Stimulated activated naive CD8-positive, alpha-beta T cell treated with anti-CD3 and anti-CD28 coated beads, Interleukin-15, Interleukin-2, amounts not matched to agents 100 U/mL and 50 U/mL, for 24 hours (primary cell): Measurements from ENCODE around the gene LRRC1.
"Not testable (repeated sequence)": the region's sequence is repeated elsewhere in the genome, so short reads cannot be mapped to it uniquely, and the experiment has no call there.

Experiments used
- ATAC-seq: fragments of 150-1000 bp; cut with Tn5 transposase; one replicate; pipeline ENCODE4 v1.10.0; 2021
- DNase-seq: peaks from one replicate; pipeline ENCODE4 v3.0.0; 2021

LRRC1 gene

DNA sequence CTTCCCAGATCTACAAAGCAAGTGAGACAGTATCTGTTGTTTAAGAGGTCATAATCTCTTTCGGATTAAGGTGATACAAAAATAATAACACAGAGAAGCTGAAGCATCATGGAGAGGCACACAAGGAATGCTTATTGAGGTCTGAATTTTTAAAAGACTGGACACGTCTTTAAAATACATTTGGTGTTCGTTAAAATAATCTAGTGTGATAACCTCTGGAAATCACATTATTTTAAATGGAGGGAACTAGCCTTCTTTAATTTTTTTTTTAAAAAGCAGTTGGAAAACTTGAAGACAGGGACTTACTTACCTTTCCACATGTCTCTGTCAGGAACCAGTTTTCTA, 1.9 kb upstream of the LRRC1 start:
- ATAC-seq (no peak), DNase-seq (no peak)

DNA sequence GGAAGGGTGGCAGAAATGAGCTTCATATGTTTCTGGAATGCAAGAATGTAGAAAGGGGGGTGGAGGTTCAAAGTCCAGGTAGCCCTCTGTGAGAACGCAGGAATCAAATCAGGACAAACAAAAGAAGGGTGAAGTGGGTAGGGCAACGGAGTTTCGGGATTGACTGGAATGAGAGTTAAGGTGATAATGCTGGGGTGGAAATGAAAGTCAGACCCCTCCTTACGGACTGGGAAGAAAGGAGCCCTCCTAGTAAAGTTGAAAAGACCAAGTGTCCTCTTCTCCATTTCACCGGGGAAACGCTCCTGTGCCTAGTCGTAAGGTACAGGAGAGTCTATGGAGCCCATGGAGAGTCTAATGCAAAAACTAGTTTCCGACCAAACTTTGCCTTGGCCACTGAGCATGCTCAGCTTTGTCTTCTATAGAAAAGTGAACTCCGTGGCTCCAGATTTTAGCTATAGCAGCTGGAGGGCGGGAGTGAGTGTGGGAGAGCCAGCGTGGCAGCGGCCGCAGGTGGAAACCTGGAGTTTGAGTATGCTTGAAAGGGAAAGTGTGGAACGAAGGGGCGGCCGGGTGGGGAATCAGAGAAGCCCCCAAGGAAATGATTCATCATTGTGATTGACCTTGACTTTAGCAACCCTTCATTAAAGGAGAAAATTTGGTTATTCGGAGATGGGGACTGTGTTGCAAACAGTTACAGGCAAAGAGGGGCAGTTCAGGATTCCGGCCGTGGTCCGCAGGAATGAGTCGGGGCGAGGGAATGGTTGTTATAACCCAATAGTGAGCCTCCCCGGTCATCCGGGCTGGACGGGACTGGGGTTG, 1.3 kb upstream of the LRRC1 start:
- peak; percentile 25 for ATAC-seq
- DNase-seq, result peak; percentile 44

DNA sequence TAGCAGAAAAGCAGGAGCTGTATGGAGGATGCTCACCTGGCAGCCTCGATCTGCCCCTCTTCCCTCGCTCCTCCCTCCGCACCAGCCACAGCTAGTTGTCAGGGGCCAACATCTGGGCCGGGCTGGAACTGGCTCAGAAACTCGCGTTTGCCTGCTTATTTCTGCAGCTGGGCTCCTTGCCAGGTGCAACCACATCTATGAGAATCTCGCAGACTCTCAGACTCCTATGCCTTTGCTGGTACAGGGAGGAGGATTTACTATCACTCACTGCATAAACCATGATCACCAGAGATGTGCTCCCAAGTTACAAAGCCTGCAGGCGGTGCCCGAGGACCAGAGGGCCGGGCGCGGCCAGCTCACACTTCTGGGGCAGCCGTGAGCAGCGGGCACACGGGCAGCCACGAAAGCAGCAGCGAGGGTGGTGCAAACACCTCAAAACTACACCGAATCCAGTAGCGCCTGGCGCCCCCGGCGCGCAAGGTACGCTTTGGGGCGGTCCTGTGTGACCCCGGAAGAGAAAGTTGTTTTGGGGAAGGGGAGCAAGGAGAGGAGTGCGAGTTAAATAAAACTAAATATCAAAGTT, 577 bp upstream of the LRRC1 start:
- DNase-seq, result peak; percentile 58
- ATAC-seq, result peak; percentile 59

DNA sequence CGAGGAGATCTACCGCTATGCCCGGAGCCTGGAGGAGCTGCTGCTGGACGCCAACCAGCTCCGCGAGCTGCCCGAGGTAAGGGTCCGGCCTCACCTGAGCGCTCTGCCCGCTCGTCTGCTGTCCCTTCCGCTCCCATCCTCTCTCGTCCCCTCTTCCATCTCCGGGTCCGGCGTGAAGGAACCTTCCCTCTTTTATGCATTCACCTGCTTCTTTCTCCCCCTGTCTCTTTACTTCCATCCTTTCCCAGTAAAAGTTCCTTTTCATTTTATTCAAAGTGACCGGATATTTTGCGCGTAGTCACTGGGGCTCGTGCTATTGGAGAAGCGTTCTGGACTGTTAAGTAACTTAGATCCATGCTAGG, 516 bp downstream of the LRRC1 start:
- no peak for DNase-seq
- ATAC-seq, result no peak

DNA sequence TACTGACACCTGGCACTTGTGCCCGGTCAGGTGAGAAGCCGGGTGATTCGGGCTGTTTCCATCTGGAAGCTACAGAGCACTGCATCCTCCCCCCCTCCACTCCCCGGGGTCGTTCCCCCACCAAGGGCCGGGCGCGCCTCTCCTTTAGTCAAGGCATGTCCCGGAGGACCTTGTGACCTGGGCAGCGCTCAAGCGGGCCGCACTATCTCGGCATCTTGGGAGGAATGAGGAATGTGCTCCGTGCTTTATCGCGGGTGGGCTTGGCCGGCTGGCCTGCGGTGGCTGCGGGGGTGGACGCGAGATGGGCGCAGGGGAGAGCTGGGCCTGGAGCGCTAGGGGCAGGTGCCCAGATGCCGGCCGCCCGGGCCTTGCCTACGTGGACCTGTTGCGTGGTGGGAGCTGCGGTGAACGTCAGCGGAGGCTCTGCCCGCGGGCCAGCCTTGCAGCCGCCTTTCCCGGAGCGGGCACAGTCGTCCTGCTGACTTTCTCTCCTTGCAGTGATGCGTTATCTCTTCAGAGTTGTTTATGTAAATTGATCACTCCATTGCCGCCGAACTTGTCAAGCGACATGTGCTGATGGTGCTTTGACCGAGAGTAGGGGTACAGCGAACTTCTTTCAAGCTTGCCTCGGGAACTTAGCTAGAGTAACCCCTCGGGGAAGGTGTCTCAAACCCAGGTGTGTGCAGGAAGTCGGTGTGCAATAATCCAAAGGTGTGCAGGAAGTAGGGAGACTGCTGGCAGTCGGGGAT, 1.1 kb downstream of the LRRC1 start:
- no peak for ATAC-seq
- DNase-seq, result peak; percentile 16

DNA sequence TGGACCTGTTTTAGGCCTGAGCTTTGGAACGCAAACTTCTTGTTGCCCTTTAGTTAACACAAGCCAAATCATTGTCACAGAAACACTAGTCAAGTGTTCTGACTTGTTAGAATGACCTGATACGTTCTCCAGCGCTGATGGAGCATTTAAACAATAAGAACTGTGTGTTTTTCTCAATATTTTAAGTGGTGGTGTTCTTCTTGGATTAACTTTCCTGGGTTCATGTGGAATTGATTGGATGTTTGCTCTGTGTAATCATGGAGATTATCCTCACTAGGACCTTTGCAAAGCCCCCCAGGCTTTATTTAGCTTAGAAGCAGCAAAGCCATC, 1.6 kb downstream of the LRRC1 start:
- no peak for ATAC-seq
- no peak for DNase-seq

GRCh38 chr6:53796791-53797190, 2.0 kb downstream of the LRRC1 start:
- DNase-seq (no peak), ATAC-seq (no peak)

DNA sequence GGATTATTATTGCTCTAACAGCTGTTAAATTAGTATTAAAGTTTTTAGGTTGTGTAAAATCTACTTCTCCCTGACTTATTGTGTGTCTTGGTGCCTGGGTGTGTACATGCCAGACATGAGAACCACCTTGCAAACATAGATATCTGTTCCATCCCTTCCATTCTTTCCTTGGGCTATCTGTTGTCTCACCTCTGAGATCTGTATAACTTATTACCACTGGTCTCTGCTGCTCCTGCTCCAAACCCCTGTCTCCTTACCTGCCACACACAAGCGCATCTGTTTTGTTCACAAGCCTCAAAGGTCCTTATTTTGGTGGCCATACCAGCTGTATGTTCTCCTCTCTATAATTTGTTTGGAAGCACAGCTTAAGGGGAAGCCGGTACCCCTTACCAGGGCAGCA, 2.5 kb downstream of the LRRC1 start:
- DNase-seq (no peak), ATAC-seq (no peak)

DNA sequence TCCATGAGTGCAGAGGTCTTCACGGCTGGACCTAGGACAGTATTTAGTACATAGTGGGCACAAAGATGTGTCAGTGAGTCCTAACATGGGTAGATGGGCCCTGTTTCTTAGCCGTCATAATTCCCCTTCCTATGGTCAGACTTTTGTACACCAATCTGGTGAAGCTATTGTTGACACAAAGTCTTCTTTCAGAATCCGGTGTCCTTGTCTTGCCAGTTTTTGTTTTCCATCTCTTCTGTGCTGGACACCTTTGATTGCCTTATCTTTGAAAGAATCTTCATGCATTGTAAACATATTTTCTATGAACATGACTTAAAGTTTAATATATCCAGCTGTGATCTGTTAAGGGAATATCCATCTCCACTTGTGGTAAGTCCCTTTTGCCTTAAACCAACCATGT, 4.5 kb downstream of the LRRC1 start:
- no peak for ATAC-seq
- DNase-seq, result no peak

DNA sequence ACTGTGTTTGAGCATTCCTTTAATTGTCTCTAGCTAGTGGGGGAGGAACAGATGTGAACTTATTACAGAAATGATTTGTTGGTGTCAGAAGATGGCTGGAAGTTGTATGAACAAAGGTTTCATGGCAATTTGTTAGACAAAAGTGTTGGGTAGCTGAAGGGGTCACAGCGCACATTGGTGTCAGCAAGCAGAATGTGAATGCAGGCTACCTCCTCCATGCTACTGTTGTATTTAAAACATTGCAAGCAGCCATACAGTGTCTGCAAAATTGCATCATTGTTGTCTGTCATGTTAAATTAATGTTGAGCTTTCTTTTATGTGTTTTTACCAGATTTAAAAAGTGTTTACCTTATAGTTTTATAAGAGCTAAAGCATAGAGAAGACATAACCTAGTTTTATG, 6.2 kb downstream of the LRRC1 start:
- no peak for DNase-seq
- no peak for ATAC-seq

DNA sequence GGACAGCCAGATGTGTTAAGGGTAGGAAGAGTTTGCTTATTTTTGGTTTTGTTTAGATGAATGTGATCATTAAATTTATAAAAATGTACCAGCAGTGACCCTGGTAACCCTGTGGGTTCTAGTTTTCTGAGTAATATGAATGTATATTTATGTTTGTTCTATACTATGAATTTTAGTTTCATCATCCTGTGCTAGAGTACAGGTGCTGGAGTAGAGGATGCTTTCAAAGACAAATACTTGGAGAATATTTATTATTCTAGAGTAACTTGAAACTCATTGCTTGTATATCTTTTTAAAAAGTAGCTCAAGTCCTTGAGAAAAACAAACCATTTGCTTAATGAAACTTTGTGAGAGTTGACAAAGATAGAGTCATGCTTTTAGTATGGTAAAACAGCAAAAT, 7.8 kb downstream of the LRRC1 start:
- DNase-seq (no peak), ATAC-seq (no peak)

DNA sequence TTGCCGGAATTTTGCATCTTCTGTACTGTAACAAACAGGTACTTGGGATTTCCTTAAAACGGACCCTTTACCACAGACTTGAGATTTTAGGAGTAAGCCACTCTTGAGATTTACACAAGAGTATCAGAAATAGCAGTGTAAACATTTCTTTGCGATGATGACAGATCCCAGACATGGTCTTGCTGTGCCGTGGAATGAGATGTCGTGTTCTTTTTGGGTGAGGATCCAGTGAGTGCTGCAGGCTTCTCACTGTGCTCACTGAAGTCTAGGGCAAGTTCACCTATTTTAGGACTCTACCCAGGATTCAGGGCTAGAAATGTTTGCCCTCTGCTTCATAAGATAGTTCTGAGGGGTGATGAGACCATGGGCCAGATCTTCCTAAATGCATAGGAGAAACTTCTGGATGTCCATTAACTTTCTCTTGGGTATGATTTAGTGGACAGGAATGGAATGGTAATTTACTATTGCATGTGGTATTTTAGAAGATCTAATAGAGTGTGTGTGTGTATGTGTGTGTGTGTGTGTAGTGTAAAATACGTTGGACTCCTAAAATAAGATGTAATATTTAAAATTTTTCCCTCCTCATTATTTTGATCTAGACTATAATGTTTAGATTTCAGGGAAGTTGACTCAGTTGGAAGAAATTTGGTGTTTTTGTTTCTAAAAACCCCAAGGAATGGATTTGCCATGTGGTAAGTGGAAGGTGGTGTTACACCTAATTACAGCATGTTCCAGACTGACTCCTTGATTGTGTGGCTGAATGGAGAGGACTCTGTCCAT, 8.5 kb downstream of the LRRC1 start:
- no peak for DNase-seq
- no peak for ATAC-seq

- ATAC-seq (no peak), DNase-seq (no peak)
These were observed 10.2 kb downstream of the LRRC1 start for GRCh38 chr6:53805016-53805415.

DNA sequence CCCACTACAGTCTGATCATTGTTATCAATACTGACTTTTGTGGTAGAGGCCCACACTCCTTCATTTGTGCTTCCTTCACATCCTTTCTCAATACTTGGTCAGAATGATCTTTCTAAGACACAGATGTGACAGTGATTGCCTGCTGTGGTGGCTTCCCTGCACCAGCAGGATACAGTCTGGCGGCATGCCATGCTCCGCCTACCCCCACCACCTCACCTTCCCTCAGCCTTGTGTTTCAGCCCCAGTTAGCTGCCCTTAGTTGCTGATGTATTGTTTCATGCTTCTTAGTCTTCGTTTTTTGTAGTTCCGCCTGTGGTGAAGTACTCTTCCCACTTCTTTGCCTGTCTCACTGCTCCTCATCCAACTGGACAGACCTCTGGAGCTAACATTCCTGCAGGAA, 10.9 kb downstream of the LRRC1 start:
- DNase-seq, result no peak
- ATAC-seq, result no peak

DNA sequence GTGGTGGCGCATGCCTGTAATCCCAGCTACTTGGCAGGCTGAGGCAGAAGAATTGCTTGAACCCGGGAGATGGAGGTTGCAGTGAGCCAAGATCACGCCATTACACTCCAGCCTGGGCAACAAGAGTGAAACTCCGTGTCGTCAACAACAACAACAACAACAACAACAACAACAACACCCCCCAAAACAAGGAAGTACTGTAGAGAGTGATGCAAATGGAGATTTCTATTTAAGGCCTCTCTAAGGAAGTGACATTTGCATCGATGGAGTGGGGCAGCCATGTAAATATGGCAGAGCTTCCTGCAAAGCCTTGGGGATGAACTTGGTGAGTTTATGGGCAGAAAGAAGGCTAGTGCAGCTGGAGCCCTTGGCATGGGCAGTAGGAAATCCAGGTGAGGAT, 12.8 kb downstream of the LRRC1 start:
- not testable (repeated sequence) for ATAC-seq, DNase-seq

GRCh38 chr6:53808302-53808881, 13.6 kb downstream of the LRRC1 start:
- ATAC-seq (no peak), DNase-seq (no peak)

DNA sequence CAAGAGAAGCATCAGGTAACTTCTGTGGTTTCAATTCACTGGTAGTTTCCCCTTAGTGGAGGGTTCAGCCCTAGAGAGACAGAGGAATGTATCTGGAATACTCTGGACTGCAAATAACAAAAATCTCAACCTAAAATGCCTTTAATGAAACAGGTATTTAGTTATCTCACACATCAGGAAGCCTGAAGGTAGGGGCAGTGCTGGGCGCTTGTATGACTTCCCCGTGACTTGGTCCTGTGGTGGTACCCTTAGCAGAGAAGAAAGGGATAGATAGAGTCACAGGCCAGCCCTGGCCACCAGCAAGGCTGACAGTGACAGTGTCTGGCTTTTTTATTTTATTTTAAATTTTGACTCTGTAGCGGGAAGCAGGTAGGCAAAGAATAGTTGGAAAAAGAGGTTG, 14.9 kb downstream of the LRRC1 start:
- DNase-seq (no peak), ATAC-seq (no peak)

GRCh38 chr6:53811082-53811481, 16.3 kb downstream of the LRRC1 start:
- no peak for DNase-seq
- no peak for ATAC-seq

- DNase-seq (no peak), ATAC-seq (no peak)
These were observed 16.9 kb downstream of the LRRC1 start for GRCh38 chr6:53811746-53812145.

GRCh38 chr6:53813096-53813495, 18.3 kb downstream of the LRRC1 start:
- DNase-seq, result no peak
- no peak for ATAC-seq

DNA sequence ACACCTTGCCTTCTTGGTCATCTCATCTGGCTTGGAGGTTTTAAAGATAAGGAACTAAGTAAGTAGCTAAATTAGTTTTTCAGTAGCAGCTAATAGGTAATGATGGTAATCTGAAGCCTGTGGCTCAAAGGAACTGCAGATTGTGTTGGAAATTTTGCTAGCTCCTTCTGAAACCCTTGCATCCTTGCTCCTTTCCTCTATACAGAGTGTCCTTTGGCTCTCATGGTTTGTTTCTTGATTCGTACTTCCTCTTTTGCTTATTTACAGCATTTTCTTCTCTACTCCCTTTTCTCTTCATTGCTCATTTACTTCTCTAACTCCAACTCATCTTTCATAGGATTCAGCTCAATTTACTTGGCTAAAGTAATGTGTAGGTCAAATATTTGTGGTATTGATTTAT, 19.0 kb downstream of the LRRC1 start:
- ATAC-seq (no peak), DNase-seq (no peak)

GRCh38 chr6:53814353-53814752, 19.5 kb downstream of the LRRC1 start:
- DNase-seq, result no peak
- ATAC-seq, result no peak
